CD4-positive, alpha-beta memory T cell (primary cell): ENCODE data around the gene TAAR6. TPM values are rescaled to one million over a fixed set of nuclear protein-coding genes. Genes with fewer than 3 reads are reported as not detected.
"Not testable (repeated sequence)": the region's sequence is repeated elsewhere in the genome, so short reads cannot be mapped to it uniquely, and the experiment has no call there.

Experiments used
- CTCF ChIA-PET: fragments of 350-600 bp; sonication (Branson Sonifier 250); formaldehyde crosslinking; loops from one replicate; lab custom pipeline; 2021; ENCODE audit warnings: inconsistent platforms; ENCODE audit not compliant: partially characterized antibody; lab: Charles Lee
- POLR2A ChIA-PET: fragments of 350-600 bp; sonication (Branson Sonifier 250); formaldehyde crosslinking; loops from one replicate; lab custom pipeline; 2021; ENCODE audit not compliant: partially characterized antibody; lab: Charles Lee
- DNase-seq, 5 donors: peaks; one replicate each; pipeline versions ENCODE4 v3.0.0 to v3.0.0-alpha.2; 2020 to 2022; ENCODE audit warnings: mixed read lengths in 1 of 5
- H3K27ac ChIP-seq: one replicate; pipeline ENCODE4 v1.7.0; 2013; ENCODE audit warnings: low read depth, low read length
- H3K27me3 ChIP-seq: 2 replicates; pipeline ENCODE4 v1.7.0; 2013; ENCODE audit warnings: mild to moderate bottlenecking, low read length, moderate library complexity; ENCODE audit not compliant: insufficient read depth
- H3K36me3 ChIP-seq: 2 replicates; pipeline ENCODE4 v1.7.0; 2013; ENCODE audit warnings: mild to moderate bottlenecking, low read length, moderate library complexity; ENCODE audit not compliant: insufficient read depth
- H3K4me1 ChIP-seq: 2 replicates; pipeline ENCODE4 v1.7.0; 2013; ENCODE audit warnings: mild to moderate bottlenecking, low read length, moderate library complexity; ENCODE audit not compliant: insufficient read depth
- H3K4me3 ChIP-seq, 2 donors: one replicate each; pipeline ENCODE4 v1.7.0; 2013; ENCODE audit warnings: low read length in 2 of 2, mild to moderate bottlenecking in 1 of 2
- H3K9me3 ChIP-seq, 2 donors: one replicate each; pipeline ENCODE4 v1.7.0; 2013; ENCODE audit warnings: low read length in 2 of 2, control low read depth in 1 of 2; ENCODE audit not compliant: control insufficient read depth in 1 of 2
- H3K27ac Mint-ChIP-seq, 7 donors: one replicate each; pipeline ENCODE4 v1.8.0; 2020 to 2021; ENCODE audit warnings: mixed read lengths in 7 of 7, mild to moderate bottlenecking in 6 of 7, inconsistent platforms in 3 of 7, moderate library complexity in 3 of 7
- H3K27me3 Mint-ChIP-seq, 2 donors: one replicate each; pipeline ENCODE4 v1.8.0; 2020 to 2021; ENCODE audit warnings: mixed read lengths in 2 of 2
- H3K36me3 Mint-ChIP-seq, 2 donors: one replicate each; pipeline ENCODE4 v1.8.0; 2020 to 2021; ENCODE audit warnings: mixed read lengths in 2 of 2, inconsistent platforms in 1 of 2, mild to moderate bottlenecking in 1 of 2
- H3K4me1 Mint-ChIP-seq, 4 donors: one replicate each; pipeline ENCODE4 v1.8.0; 2020 to 2021; ENCODE audit warnings: mixed read lengths in 4 of 4, mild to moderate bottlenecking in 1 of 4
- H3K4me3 Mint-ChIP-seq, 8 donors: one replicate each; pipeline ENCODE4 v1.8.0; 2020 to 2021; ENCODE audit warnings: mixed read lengths in 8 of 8, mild to moderate bottlenecking in 7 of 8, moderate library complexity in 6 of 8, inconsistent platforms in 3 of 8
- H3K9me3 Mint-ChIP-seq, 8 donors: one replicate each; pipeline ENCODE4 v1.8.0; 2020 to 2021; ENCODE audit warnings: mixed read lengths in 8 of 8, mild to moderate bottlenecking in 5 of 8, inconsistent platforms in 3 of 8, moderate library complexity in 1 of 8
- intact Hi-C: fragments of 100-400 bp; cut with micrococcal nuclease; formaldehyde crosslinking; loops from one replicate; pipeline ENCODE4 v1.15.1; 2023
- polyA plus RNA-seq, 2 donors: library from polyadenylated mRNA; unstranded; fragments of 300-500 nt; fragmentation: Illumina TruSeq; gene quantifications; one replicate each; pipeline ENCODE4 v1.2.3, GENCODE V29; 2021
- total RNA-seq, 2 experiments: library from RNA; stranded (reverse); gene quantifications; one replicate each; pipeline ENCODE4 v1.2.3, GENCODE V29; 2021

Gene TAAR6
- total and polyA plus RNA-seq, 4 experiments from 2014 or later: not detected

DNA sequence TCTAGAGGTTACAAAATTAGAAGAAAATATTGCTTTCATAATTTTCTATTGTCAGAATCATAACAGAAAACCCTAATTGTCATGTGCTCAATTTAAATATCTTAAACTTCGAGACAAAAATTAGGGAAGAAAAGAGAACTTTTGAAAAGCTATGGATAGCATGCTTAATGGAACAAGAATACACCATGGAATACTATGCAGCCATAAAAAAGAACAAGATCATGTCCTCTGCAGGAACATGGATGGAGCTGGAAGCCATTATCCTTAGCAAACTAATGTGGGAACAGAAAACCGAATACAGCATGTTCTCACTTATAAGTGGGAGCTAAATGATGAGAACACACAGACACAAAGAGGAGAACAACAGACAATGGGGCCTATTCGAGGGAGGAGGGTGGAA lies 10.0 kb upstream of the TAAR6 start:
- H3K9me3 ChIP-seq, H3K36me3 Mint-ChIP-seq, H3K27ac ChIP-seq, H3K27ac Mint-ChIP-seq, DNase-seq, H3K4me3 Mint-ChIP-seq, H3K36me3 ChIP-seq, POLR2A ChIA-PET, H3K4me1 Mint-ChIP-seq, H3K27me3 ChIP-seq, H3K4me3 ChIP-seq, intact Hi-C loops, H3K9me3 Mint-ChIP-seq, CTCF ChIA-PET, H3K4me1 ChIP-seq: not testable (repeated sequence)
- peaks cover 22 to 31% of the 10 kb centered on the region in 2 donors for H3K27me3 Mint-ChIP-seq

DNA sequence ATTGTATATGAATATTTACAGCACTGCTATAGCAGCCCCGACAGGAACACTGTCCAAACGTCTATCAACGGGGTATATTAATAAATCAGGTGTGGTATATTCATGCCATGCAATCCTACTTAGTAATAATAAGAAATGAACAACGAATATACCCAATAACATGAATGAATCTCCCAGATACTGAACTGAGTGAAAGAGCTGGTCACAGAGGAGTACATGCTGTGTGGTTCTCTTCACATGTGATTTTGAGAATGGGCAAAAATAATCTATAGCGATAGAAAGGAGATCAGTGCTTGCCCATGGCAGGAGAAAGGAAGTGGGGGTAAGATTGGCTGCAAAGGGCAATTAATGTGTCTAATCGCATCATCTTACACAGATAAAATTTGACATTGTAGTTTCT lies 3.7 kb upstream of the TAAR6 start:
- no peak for DNase-seq
- no peaks in the 10 kb centered on the region for H3K36me3 ChIP-seq
- H3K27me3 ChIP-seq: no peaks in the 10 kb centered on the region
- no peaks in the 10 kb centered on the region for H3K9me3 Mint-ChIP-seq
- peaks cover 12 to 19% of the 10 kb centered on the region in 2 donors for H3K27me3 Mint-ChIP-seq
- intact Hi-C loops: no loop called here
- H3K4me1 ChIP-seq: no peaks in the 10 kb centered on the region
- H3K9me3 ChIP-seq: no peaks in the 10 kb centered on the region
- no peaks in the 10 kb centered on the region for H3K4me1 Mint-ChIP-seq
- ChIA-PET POLR2A (no interaction called here), CTCF (no interaction called here)
- H3K4me3 Mint-ChIP-seq: no peak overlapping the region
- H3K36me3 Mint-ChIP-seq: no peaks in the 10 kb centered on the region
- H3K4me3 ChIP-seq: no peak overlapping the region
- no peak overlapping the region for H3K27ac Mint-ChIP-seq
- H3K27ac ChIP-seq: no peak overlapping the region

DNA sequence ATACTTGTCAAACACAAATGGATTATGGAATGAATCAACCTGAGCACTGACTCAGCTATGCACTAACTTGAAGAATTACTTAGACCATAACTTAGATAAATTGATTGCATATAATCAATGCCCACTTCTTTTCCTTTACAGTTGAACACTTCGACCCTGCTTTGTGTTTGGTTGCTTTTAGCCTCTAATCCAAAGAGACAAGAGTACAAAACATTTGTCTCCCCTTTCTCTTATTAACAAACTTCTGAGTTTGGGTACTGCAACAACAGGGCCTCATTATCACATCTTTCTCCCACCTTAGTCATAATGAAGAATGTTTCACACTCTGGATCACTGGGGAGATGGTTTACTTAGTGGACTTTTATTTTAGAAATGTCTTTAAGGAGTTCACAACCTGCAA lies 2.6 kb upstream of the TAAR6 start:
- H3K36me3 Mint-ChIP-seq: no peaks in the 10 kb centered on the region
- H3K4me1 ChIP-seq: no peaks in the 10 kb centered on the region
- no peaks in the 10 kb centered on the region for H3K9me3 ChIP-seq
- ChIA-PET CTCF (no interaction called here), POLR2A (no interaction called here)
- H3K9me3 Mint-ChIP-seq: no peaks in the 10 kb centered on the region
- H3K4me3 Mint-ChIP-seq: no peak overlapping the region
- DNase-seq: no peak
- H3K27ac Mint-ChIP-seq: no peak overlapping the region
- intact Hi-C loops: no loop called here
- no peaks in the 10 kb centered on the region for H3K4me1 Mint-ChIP-seq
- H3K27ac ChIP-seq: no peak overlapping the region
- peaks cover 17 to 18% of the 10 kb centered on the region in 2 donors for H3K27me3 Mint-ChIP-seq
- H3K4me3 ChIP-seq: no peak overlapping the region
- H3K27me3 ChIP-seq: no peaks in the 10 kb centered on the region
- H3K36me3 ChIP-seq: no peaks in the 10 kb centered on the region

DNA sequence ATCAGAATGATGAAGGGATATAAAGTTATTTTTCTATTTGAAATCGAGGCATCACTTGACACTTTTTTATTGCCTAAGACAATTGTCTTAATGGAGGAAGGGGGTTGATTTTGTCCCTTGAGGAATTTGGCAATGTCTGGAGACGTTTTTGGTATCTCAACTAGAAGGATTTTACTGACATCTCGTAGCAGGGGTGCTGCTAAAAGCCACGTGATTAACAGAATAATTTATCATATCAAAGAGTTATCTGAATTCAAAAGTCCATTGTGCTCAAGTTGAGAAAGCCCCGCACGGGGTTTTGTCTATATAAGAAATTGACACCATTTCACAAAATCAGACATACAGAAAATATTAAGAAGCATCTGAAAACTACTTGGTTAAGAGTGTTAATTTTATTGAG lies 1.5 kb upstream of the TAAR6 start:
- Mint-ChIP-seq H3K9me3 (no peaks in the 10 kb centered on the region), H3K4me1 (no peaks in the 10 kb centered on the region), H3K36me3 (no peaks in the 10 kb centered on the region), H3K27me3 (peaks cover 17 to 19% of the 10 kb centered on the region in 2 donors), H3K4me3 (no peak overlapping the region), H3K27ac (no peak overlapping the region)
- no peak overlapping the region for H3K4me3 ChIP-seq
- H3K27ac ChIP-seq: no peak overlapping the region
- H3K27me3 ChIP-seq: no peaks in the 10 kb centered on the region
- no peaks in the 10 kb centered on the region for H3K4me1 ChIP-seq
- H3K9me3 ChIP-seq: no peaks in the 10 kb centered on the region
- CTCF ChIA-PET: no interaction called here
- no peak for DNase-seq
- POLR2A ChIA-PET: no interaction called here
- H3K36me3 ChIP-seq: no peaks in the 10 kb centered on the region
- intact Hi-C loops: no loop called here

DNA sequence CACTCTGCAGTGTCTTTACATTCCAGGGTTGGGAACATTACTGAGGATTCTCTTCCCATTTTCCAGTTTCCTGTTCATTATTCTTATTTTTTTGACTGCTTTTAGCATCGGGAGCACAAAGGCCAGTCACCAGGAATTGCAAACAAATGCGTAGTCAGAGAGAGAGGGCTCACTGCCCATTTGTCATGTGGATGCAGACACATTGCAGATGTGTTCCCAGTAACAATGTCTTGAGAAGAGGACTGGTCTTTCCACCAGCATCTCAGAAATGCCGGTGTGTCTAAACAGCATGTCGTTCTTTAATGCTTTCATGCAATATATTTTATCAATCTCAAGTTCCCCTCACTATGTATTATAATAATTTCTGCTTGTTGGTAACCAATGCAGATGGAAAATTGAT lies 952 bp upstream of the TAAR6 start:
- DNase-seq: no peak
- Histone ChIP-seq H3K9me3 (no peaks in the 10 kb centered on the region), H3K27me3 (no peaks in the 10 kb centered on the region), H3K4me3 (no peak overlapping the region), H3K36me3 (no peaks in the 10 kb centered on the region), H3K27ac (no peak overlapping the region), H3K4me1 (no peaks in the 10 kb centered on the region)
- no peaks in the 10 kb centered on the region for H3K9me3 Mint-ChIP-seq
- ChIA-PET POLR2A (no interaction called here), CTCF (no interaction called here)
- no peaks in the 10 kb centered on the region for H3K4me1 Mint-ChIP-seq
- no peak overlapping the region for H3K27ac Mint-ChIP-seq
- intact Hi-C loops: no loop called here
- no peak overlapping the region for H3K4me3 Mint-ChIP-seq
- H3K36me3 Mint-ChIP-seq: no peaks in the 10 kb centered on the region
- peaks cover 17% of the 10 kb centered on the region in 2 donors for H3K27me3 Mint-ChIP-seq

DNA sequence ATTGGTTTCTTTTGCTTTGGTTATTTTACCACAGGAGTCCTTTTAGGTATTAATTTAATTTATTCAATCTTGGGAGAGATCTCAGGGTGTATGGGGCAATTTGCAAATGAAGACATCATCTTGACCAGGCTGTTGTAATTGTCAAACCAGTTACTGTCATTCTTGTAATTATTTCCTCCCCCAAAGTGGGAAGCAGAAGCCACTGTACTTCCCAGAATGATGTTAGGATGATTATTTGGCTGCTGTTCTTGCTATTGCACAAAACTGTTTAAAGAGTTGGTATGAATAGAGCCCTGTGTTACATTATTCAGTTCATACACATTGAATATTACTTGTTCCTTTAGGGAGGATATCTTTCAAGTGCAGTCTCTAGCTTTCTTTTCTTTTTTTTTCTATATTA lies 1.7 kb downstream of the TAAR6 start:
- intact Hi-C loops: no loop called here
- no peaks in the 10 kb centered on the region for H3K36me3 ChIP-seq
- CTCF ChIA-PET: no interaction called here
- no peaks in the 10 kb centered on the region for H3K9me3 ChIP-seq
- no peaks in the 10 kb centered on the region for H3K4me1 Mint-ChIP-seq
- H3K4me3 ChIP-seq: no peak overlapping the region
- no peaks in the 10 kb centered on the region for H3K27me3 ChIP-seq
- no peaks in the 10 kb centered on the region for H3K4me1 ChIP-seq
- H3K36me3 Mint-ChIP-seq: no peaks in the 10 kb centered on the region
- H3K9me3 Mint-ChIP-seq: no peaks in the 10 kb centered on the region
- no peak for DNase-seq
- no peak overlapping the region for H3K4me3 Mint-ChIP-seq
- POLR2A ChIA-PET: no interaction called here
- peaks cover 14 to 17% of the 10 kb centered on the region in 2 donors for H3K27me3 Mint-ChIP-seq
- H3K27ac Mint-ChIP-seq: no peak overlapping the region
- no peak overlapping the region for H3K27ac ChIP-seq

DNA sequence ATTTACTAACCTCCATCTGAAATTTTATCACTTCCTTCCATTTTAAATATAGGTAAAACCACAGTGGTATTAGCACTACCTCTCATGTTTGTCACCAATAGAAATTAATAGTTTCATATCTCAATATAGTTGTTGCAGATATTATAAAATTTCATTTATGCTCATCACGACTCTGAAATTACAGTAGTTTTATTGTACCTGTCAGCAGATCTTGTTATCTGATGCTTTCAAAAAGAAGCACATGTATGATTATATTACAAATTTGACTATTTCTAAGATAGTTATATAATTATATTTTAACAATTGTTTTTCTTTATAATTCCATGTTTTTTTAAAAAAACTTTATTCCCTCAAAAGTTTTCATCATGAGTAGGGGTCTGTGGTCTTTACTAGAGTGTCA lies 14.6 kb downstream of the TAAR6 start:
- DNase-seq: no peak
- H3K36me3 ChIP-seq: no peaks in the 10 kb centered on the region
- H3K4me1 ChIP-seq: no peaks in the 10 kb centered on the region
- Mint-ChIP-seq H3K27me3 (peaks cover 6 to 14% of the 10 kb centered on the region in 2 donors), H3K4me3 (no peak overlapping the region), H3K27ac (no peak overlapping the region), H3K36me3 (no peaks in the 10 kb centered on the region), H3K4me1 (no peaks in the 10 kb centered on the region), H3K9me3 (peaks cover 0 to 5% (median 0%) of the 10 kb centered on the region in 8 donors)
- H3K27ac ChIP-seq: no peak overlapping the region
- H3K4me3 ChIP-seq: no peak overlapping the region
- intact Hi-C loops: no loop called here
- no peaks in the 10 kb centered on the region for H3K9me3 ChIP-seq
- POLR2A ChIA-PET: no interaction called here
- H3K27me3 ChIP-seq: no peaks in the 10 kb centered on the region
- CTCF ChIA-PET: no interaction called here

DNA sequence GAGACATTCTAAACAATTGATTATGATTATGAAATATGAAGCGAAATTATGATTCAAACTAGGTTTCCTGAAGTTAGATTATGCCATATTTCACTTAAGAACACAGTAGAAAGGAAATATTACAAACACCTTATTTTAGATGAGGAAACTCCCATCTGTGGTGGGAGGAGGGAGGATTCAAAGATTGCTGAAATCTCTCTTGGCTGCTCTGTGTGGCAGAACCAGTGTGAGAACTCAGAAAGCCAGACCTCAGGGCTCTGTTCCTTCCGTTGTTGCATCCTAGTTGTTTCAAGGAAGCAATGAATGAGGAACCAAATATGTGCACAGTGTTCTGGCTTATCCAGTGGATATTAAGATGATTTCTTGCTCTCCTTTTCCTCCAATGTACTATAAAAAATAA lies 17.3 kb downstream of the TAAR6 start:
- H3K36me3 ChIP-seq: no peaks in the 10 kb centered on the region
- no peaks in the 10 kb centered on the region for H3K4me1 ChIP-seq
- H3K27me3 ChIP-seq: no peaks in the 10 kb centered on the region
- H3K27ac Mint-ChIP-seq: no peak overlapping the region
- no peak for DNase-seq
- H3K4me3 ChIP-seq: no peak overlapping the region
- intact Hi-C loops: no loop called here
- H3K4me3 Mint-ChIP-seq: no peak overlapping the region
- H3K27ac ChIP-seq: no peak overlapping the region
- no peaks in the 10 kb centered on the region for H3K9me3 ChIP-seq
- H3K36me3 Mint-ChIP-seq: no peaks in the 10 kb centered on the region
- H3K4me1 Mint-ChIP-seq: no peaks in the 10 kb centered on the region
- ChIA-PET CTCF (no interaction called here), POLR2A (no interaction called here)
- H3K9me3 Mint-ChIP-seq: peaks cover 0 to 3% (median 0%) of the 10 kb centered on the region in 8 donors
- H3K27me3 Mint-ChIP-seq: peaks cover 5 to 12% of the 10 kb centered on the region in 2 donors
